K562 (cell line): ENCODE data around the gene TIMM9.

Source experiments
- CTCF ChIP-seq, 3 experiments: IDR thresholded peaks in 2 of 3; conservative IDR thresholded peaks in 1 of 3; 2 replicates each; pipeline ENCODE4 v1.5.1; 2011 to 2012; ENCODE audit warnings: low read length in 3 of 3, mild to moderate bottlenecking in 3 of 3, control low read depth in 2 of 3, improper control_type of control experiment in 1 of 3, inconsistent platforms in 1 of 3, low read depth in 1 of 3, mixed read lengths in 1 of 3, moderate library complexity in 1 of 3; ENCODE audit not compliant: insufficient read depth in 2 of 3
- FOXM1 ChIP-seq, 2 experiments: fragments of 450-650 bp in 1 of 2; sonication (generic) in 1 of 2; formaldehyde crosslinking in 1 of 2; IDR thresholded peaks; 2 replicates each; pipeline versions ENCODE4 v1.6.1 to v1.9.0; 2017 to 2022; ENCODE audit warnings: low read depth in 2 of 2, mild to moderate bottlenecking in 2 of 2, missing genetic modification reagents in 1 of 2, moderate library complexity in 1 of 2
- HMGXB4 ChIP-seq: sonication (generic); formaldehyde crosslinking; IDR thresholded peaks from 2 replicates; pipeline ENCODE4 v1.8.1; 2023; ENCODE audit warnings: mild to moderate bottlenecking, missing genetic modification reagents
- KLF6 ChIP-seq: fragments of 250-450 bp; sonication (Bioruptor Pico); IDR thresholded peaks from 2 replicates; pipeline ENCODE4 v1.4.0; 2020; ENCODE audit warnings: mild to moderate bottlenecking, moderate library complexity, borderline replicate concordance
- MTA3 ChIP-seq: fragments of 450-650 bp; formaldehyde crosslinking; IDR thresholded peaks from 2 replicates; pipeline ENCODE4 v1.6.1; 2017; ENCODE audit warnings: mild to moderate bottlenecking, borderline replicate concordance
- NBN ChIP-seq: fragments of 450-650 bp; IDR thresholded peaks from 2 replicates; pipeline ENCODE4 v1.6.1; 2016; ENCODE audit warnings: low read depth, mild to moderate bottlenecking

GRCh38 chr14:58444627-58445026, 17.3 kb upstream of the TIMM9 start:
- no peak for TF ChIP-seq NBN
- no peak for TF ChIP-seq CTCF (IDR thresholded peaks at IDR 0.05 in 2 of 3, conservative IDR thresholded peaks at IDR 0.05 in 1 of 3; ENCODE audit: insufficient read depth in 2 of 3, low read depth in 1 of 3, low read length in 3 of 3)
- TF ChIP-seq MTA3 = no peak
- no peak for TF ChIP-seq HMGXB4 (CRISPR knock-in tag)
- TF ChIP-seq FOXM1 (IDR thresholded peaks at IDR 0.05; ENCODE audit: low read depth) = no peak
- no peak for TF ChIP-seq FOXM1 (CRISPR knock-in tag; IDR thresholded peaks at IDR 0.05; ENCODE audit: low read depth)
- no peak for TF ChIP-seq KLF6 (CRISPR knock-in tag)
